Measurements from ENCODE around the gene S100A12. TPM values are rescaled to one million over a fixed set of nuclear protein-coding genes. Genes with fewer than 3 reads are reported as not detected.

S100A12 gene
- total RNA-seq, 3 donors from 2014 or later = 1.3 to 1.8 TPM; not detected in 1

DNA sequence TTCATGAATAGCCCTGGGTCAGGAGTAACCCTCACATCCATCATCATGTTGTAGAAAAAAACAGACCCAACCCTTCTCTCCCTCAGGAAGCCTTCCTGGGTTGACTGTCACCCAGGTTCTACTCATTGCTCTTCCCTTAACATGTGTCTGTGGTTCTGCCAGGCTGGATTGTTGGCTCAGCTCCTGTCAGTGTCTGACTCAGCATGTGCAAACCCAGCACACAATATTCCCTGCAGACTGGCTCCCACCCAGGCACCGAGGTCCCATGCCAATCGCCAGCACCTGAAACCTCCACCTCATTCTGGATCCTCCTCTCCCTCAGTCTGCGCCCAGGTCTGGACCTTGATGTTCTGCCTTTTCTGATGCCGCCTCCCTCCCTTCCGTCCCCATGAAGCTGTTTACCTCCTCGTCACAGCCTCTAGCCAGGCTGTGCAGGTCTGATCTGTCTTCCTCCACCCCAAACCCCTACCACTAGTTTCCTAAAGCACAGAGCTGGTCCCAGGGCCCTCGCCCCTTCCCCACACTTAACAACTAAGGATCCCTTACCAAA, 19.8 kb upstream of the S100A12 start:
- intact Hi-C loops (cut with DNase I; ENCODE audit: low total_unique reads) = no loop called here
- TF ChIP-seq, protein P1, sequence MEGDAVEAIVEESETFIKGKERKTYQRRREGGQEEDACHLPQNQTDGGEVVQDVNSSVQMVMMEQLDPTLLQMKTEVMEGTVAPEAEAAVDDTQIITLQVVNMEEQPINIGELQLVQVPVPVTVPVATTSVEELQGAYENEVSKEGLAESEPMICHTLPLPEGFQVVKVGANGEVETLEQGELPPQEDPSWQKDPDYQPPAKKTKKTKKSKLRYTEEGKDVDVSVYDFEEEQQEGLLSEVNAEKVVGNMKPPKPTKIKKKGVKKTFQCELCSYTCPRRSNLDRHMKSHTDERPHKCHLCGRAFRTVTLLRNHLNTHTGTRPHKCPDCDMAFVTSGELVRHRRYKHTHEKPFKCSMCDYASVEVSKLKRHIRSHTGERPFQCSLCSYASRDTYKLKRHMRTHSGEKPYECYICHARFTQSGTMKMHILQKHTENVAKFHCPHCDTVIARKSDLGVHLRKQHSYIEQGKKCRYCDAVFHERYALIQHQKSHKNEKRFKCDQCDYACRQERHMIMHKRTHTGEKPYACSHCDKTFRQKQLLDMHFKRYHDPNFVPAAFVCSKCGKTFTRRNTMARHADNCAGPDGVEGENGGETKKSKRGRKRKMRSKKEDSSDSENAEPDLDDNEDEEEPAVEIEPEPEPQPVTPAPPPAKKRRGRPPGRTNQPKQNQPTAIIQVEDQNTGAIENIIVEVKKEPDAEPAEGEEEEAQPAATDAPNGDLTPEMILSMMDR (IDR thresholded peaks at IDR 0.05) = no peak
- no peak for TF ChIP-seq POLR2AphosphoS5 (IDR thresholded peaks at IDR 0.05)
- Histone ChIP-seq H3K4me3 (no peak overlapping the region), H3K4me1 (no peaks in the 10 kb centered on the region), H3K27me3 (peaks cover 0 to 12% of the 10 kb centered on the region in 2 donors), H3K36me3 (no peaks in the 10 kb centered on the region), H3K9me3 (no peaks in the 10 kb centered on the region), H3K27ac (no peak overlapping the region)
- peak in 1 of 2 donors; percentile 17 for DNase-seq (ENCODE audit: low spot score in 2 of 2)

DNA sequence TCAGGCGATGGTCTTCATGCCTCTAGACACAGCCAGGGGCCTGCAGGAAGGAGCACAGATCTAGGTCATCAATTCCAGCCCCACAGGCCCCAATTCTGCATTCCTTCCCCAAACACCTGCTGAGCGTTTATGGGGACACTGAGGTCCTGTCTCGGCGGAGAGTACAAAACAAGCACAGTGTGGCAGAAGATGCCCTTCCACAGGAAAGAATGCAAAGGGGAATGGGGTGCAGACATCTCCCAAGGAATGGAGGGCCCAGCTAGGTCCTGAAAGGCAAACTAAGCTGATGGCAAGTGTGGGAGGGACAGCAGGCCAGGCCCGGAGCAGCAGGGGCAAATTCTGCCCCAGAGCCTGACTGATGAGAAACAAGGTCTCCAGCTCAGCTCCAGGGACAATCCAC, 19.0 kb upstream of the S100A12 start:
- intact Hi-C loops (cut with DNase I; ENCODE audit: low total_unique reads) = no loop called here
- no peaks in the 10 kb centered on the region for H3K4me1 ChIP-seq
- no peaks in the 10 kb centered on the region for H3K36me3 ChIP-seq
- TF ChIP-seq POLR2AphosphoS5 (IDR thresholded peaks at IDR 0.05) (no peak), POLR2A (IDR thresholded peaks at IDR 0.05) (no peak)
- TF ChIP-seq, protein P1 (IDR thresholded peaks at IDR 0.05) = no peak
- no peaks in the 10 kb centered on the region for H3K9me3 ChIP-seq
- DNase-seq (ENCODE audit: low spot score in 2 of 2) = peak in 1 of 2 donors; percentile 2
- H3K27ac ChIP-seq = no peak overlapping the region
- no peak overlapping the region for H3K4me3 ChIP-seq
- H3K27me3 ChIP-seq = peaks cover 0 to 8% of the 10 kb centered on the region in 2 donors

DNA sequence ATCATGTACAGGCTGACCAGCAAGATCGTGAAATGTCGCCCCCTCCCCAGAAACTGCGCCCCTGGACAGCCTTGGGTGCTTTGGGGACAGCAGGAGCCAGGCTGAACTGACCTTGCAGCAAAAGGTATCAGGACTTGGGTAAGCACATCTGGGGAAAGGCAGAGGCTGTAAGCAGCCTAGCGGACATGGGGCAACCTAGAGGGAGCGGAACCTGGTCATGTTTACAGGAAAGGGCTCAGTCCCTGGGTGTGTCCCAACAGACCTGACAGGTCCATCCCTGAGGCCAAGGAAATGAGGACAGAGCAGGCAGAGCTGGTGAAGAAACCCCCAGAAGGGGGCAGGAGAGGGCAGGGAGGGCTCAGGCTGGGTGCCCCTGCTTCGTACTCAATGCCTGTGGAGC, 18.5 kb upstream of the S100A12 start:
- Histone ChIP-seq H3K4me3 (no peak overlapping the region), H3K4me1 (no peaks in the 10 kb centered on the region), H3K36me3 (no peaks in the 10 kb centered on the region), H3K9me3 (no peaks in the 10 kb centered on the region), H3K27ac (no peak overlapping the region), H3K27me3 (peaks cover 0 to 7% of the 10 kb centered on the region in 2 donors)
- TF ChIP-seq, protein P1 (IDR thresholded peaks at IDR 0.05) = no peak
- TF ChIP-seq POLR2AphosphoS5 (IDR thresholded peaks at IDR 0.05) (no peak), POLR2A (IDR thresholded peaks at IDR 0.05) (no peak)
- peak in 1 of 2 donors; percentile 12 for DNase-seq (ENCODE audit: low spot score in 2 of 2)
- intact Hi-C loops (cut with DNase I; ENCODE audit: low total_unique reads) = no loop called here

DNA sequence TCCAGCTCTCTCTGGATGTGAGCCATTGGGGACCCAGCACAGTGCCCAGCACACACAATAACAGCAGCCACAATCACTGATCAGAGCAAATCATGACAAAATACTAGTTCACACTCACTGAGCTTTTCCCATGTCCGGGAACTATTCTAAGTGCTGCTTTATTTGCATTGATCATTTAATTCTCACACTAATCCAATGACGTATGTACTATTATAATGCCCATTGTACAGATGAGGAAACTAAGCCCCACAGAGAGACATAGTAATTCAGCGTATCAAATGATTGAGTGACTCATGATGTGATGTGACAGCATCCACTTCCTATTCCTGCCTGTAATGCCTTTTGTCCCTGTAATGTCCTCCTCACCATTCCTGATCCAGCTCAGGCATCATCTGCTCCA, 17.4 kb upstream of the S100A12 start:
- intact Hi-C loops (cut with DNase I; ENCODE audit: low total_unique reads) = no loop called here
- H3K4me3 ChIP-seq = no peak overlapping the region
- no peak overlapping the region for H3K27ac ChIP-seq
- no peak for DNase-seq (ENCODE audit: low spot score in 2 of 2)
- no peaks in the 10 kb centered on the region for H3K4me1 ChIP-seq
- H3K9me3 ChIP-seq = no peaks in the 10 kb centered on the region
- TF ChIP-seq POLR2AphosphoS5 (IDR thresholded peaks at IDR 0.05) (no peak), POLR2A (IDR thresholded peaks at IDR 0.05) (no peak)
- TF ChIP-seq, protein P1 (IDR thresholded peaks at IDR 0.05) = no peak
- H3K27me3 ChIP-seq = peaks cover 0 to 7% of the 10 kb centered on the region in 2 donors
- H3K36me3 ChIP-seq = no peaks in the 10 kb centered on the region

DNA sequence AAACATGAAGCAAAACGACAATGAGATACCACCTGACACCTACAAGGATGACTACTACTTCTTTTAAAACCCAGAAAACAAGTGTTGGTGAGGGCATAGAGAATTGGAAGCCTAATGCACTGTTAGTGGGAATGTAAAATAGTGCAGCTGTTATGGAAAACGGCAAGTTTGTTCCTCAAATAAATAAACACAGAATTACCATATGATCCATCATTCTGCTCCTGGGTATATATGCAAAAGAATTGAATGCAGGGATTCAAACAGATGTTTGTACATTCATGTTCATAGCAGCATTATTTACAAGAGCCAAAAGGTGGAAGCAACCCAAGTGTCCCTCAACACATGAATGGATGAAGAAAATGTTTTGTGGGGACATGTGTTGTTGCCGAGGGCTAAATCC, 16.8 kb upstream of the S100A12 start:
- H3K9me3 ChIP-seq = no peaks in the 10 kb centered on the region
- no peak overlapping the region for H3K4me3 ChIP-seq
- TF ChIP-seq POLR2AphosphoS5 (IDR thresholded peaks at IDR 0.05) = no peak
- TF ChIP-seq, protein P1 (IDR thresholded peaks at IDR 0.05) = no peak
- no peak for TF ChIP-seq POLR2A (IDR thresholded peaks at IDR 0.05)
- H3K27me3 ChIP-seq = peaks cover 0 to 7% of the 10 kb centered on the region in 2 donors
- no peak for DNase-seq (ENCODE audit: low spot score in 2 of 2)
- intact Hi-C loops (cut with DNase I; ENCODE audit: low total_unique reads) = no loop called here
- H3K36me3 ChIP-seq = no peaks in the 10 kb centered on the region
- no peaks in the 10 kb centered on the region for H3K4me1 ChIP-seq
- no peak overlapping the region for H3K27ac ChIP-seq
